Liver (tissue), 9 donors: ENCODE results near the gene WNT2. TPM values are rescaled to one million over a fixed set of nuclear protein-coding genes. Genes with fewer than 3 reads are reported as not detected.

Experiments
- DNase-seq: peaks from one replicate; pipeline ENCODE4 v3.0.0-alpha.2; 2017; ENCODE audit warnings: low spot score
- H3K27ac ChIP-seq, 2 donors: one replicate each; pipeline ENCODE4 v1.7.0; 2013; ENCODE audit warnings: inconsistent platforms in 2 of 2, low read length in 2 of 2, control low read depth in 1 of 2, low read depth in 1 of 2, mild to moderate bottlenecking in 1 of 2
- H3K27me3 ChIP-seq, 4 donors: one replicate each; pipeline versions ENCODE4 v1.6.1 to v1.7.0; 2013; ENCODE audit warnings: low read length in 3 of 4, inconsistent platforms in 1 of 4, mild to moderate bottlenecking in 1 of 4, moderate library complexity in 1 of 4; ENCODE audit not compliant: control insufficient read depth in 4 of 4, insufficient read depth in 4 of 4
- H3K36me3 ChIP-seq, 4 donors: one replicate each; pipeline versions ENCODE4 v1.6.1 to v1.7.0; 2013; ENCODE audit warnings: low read length in 3 of 4, mild to moderate bottlenecking in 3 of 4, low read depth in 1 of 4, moderate library complexity in 1 of 4; ENCODE audit not compliant: control insufficient read depth in 4 of 4, insufficient read depth in 3 of 4
- H3K4me1 ChIP-seq, 4 donors: one replicate each; pipeline versions ENCODE4 v1.6.1 to v1.7.0; 2013; ENCODE audit warnings: low read length in 3 of 4, mild to moderate bottlenecking in 3 of 4, moderate library complexity in 1 of 4; ENCODE audit not compliant: control insufficient read depth in 4 of 4, insufficient read depth in 4 of 4
- H3K4me3 ChIP-seq, 3 donors: one replicate each; pipeline versions ENCODE4 v1.6.1 to v1.7.0; 2013; ENCODE audit warnings: low read length in 3 of 3, control low read depth in 1 of 3, low read depth in 1 of 3, mild to moderate bottlenecking in 1 of 3
- H3K9ac ChIP-seq, 2 donors: one replicate each; pipeline ENCODE4 v1.7.0; 2013; ENCODE audit warnings: low read length in 2 of 2, mild to moderate bottlenecking in 2 of 2, moderate library complexity in 2 of 2, control low read depth in 1 of 2, low read depth in 1 of 2
- H3K9me3 ChIP-seq, 4 donors: one replicate each; pipeline versions ENCODE4 v1.6.1 to v1.7.0; 2013; ENCODE audit warnings: low read length in 3 of 4; ENCODE audit not compliant: control insufficient read depth in 4 of 4
- EGR1 ChIP-seq, 2 donors: IDR thresholded peaks; 2 replicates each; pipeline ENCODE4 v1.6.1; 2016 to 2018; ENCODE audit warnings: antibody characterized with exemption in 2 of 2, low read depth in 2 of 2
- FOXA2 ChIP-seq: IDR thresholded peaks from 2 replicates; pipeline ENCODE4 v1.6.1; 2016; ENCODE audit warnings: antibody characterized with exemption
- HNF4A ChIP-seq, 2 donors: conservative IDR thresholded peaks; 2 replicates each; pipeline ENCODE4 v1.6.1; 2016; ENCODE audit warnings: antibody characterized with exemption in 2 of 2, mild to moderate bottlenecking in 2 of 2
- HNF4G ChIP-seq: IDR thresholded peaks from 2 replicates; pipeline ENCODE4 v1.6.1; 2016; ENCODE audit warnings: antibody characterized with exemption
- JUND ChIP-seq, 2 donors: IDR thresholded peaks; 2 replicates each; pipeline ENCODE4 v1.6.1; 2016; ENCODE audit warnings: antibody characterized with exemption in 2 of 2
- NR2F2 ChIP-seq: IDR thresholded peaks from 2 replicates; pipeline ENCODE4 v1.6.1; 2016; ENCODE audit warnings: antibody characterized with exemption
- RAD21 ChIP-seq, 2 donors: IDR thresholded peaks; 2 replicates each; pipeline ENCODE4 v1.6.1; 2016; ENCODE audit warnings: antibody characterized with exemption in 2 of 2, mild to moderate bottlenecking in 2 of 2
- RXRA ChIP-seq, 2 donors: IDR thresholded peaks; 2 replicates each; pipeline ENCODE4 v1.6.1; 2017 to 2018; ENCODE audit warnings: antibody characterized with exemption in 2 of 2, mild to moderate bottlenecking in 1 of 2
- TAF1 ChIP-seq: conservative IDR thresholded peaks from 2 replicates; pipeline ENCODE4 v1.6.1; 2016; ENCODE audit warnings: antibody characterized with exemption, mild to moderate bottlenecking
- YY1 ChIP-seq: IDR thresholded peaks from 2 replicates; pipeline ENCODE4 v1.6.1; 2016; ENCODE audit warnings: antibody characterized with exemption, mild to moderate bottlenecking
- WGBS: extraction: QIAGEN DNeasy Blood & Tissue Kit; methylation state at CpG from one replicate; pipeline ENCODE4 v1.1.7; 2013; 5-methylcytosine and 5-hydroxymethylcytosine counted together
- polyA plus RNA-seq, 2 donors: library from polyadenylated mRNA; stranded (reverse) in 1 of 2; unstranded in 1 of 2; fragments of 200-250 nt in 1 of 2; fragments of >200 nt in 1 of 2; fragmentation: Nextera tagmentation in 1 of 2; extraction: Ambion mirVana in 1 of 2; gene quantifications; one replicate each; pipeline versions ENCODE4 v1.2.1 to v1.2.3, GENCODE V29; 2013 to 2015
- total RNA-seq, 2 donors: library from RNA; depleted of rRNA; stranded (reverse); fragments of >200 nt; gene quantifications; one replicate each; pipeline ENCODE4 v1.2.3, GENCODE V29; 2014
- TF ChIP-seq, protein P1 (sequence below): IDR thresholded peaks from 2 replicates; pipeline ENCODE4 v1.6.1; 2016; ENCODE audit warnings: antibody characterized with exemption
- TF ChIP-seq, protein P2 (sequence below): fragments of 150-350 bp; IDR thresholded peaks from 2 replicates; pipeline ENCODE4 v1.5.1; 2017; ENCODE audit warnings: improper control_type of control experiment, low read depth, low read length; ENCODE audit not compliant: missing input control
- TF ChIP-seq, protein P3 (sequence below): IDR thresholded peaks from 2 replicates; pipeline ENCODE4 v1.6.1; 2016; ENCODE audit warnings: antibody characterized with exemption
- TF ChIP-seq, protein P4 (sequence below): IDR thresholded peaks from 2 replicates; pipeline ENCODE4 v1.6.1; 2016; ENCODE audit warnings: antibody characterized with exemption
- TF ChIP-seq, protein P5 (sequence below): IDR thresholded peaks from 2 replicates; pipeline ENCODE4 v1.6.1; 2016; ENCODE audit warnings: antibody characterized with exemption, mild to moderate bottlenecking
- donor health status: healthy.
- donor health status: healthy.
- donor health status: healthy.
- donor health status: healthy.
- donor health status: healthy.

The WNT2 gene
- total and polyA plus RNA-seq, 4 donors, result 1.1 to 2.0 (median 1.6) TPM

DNA sequence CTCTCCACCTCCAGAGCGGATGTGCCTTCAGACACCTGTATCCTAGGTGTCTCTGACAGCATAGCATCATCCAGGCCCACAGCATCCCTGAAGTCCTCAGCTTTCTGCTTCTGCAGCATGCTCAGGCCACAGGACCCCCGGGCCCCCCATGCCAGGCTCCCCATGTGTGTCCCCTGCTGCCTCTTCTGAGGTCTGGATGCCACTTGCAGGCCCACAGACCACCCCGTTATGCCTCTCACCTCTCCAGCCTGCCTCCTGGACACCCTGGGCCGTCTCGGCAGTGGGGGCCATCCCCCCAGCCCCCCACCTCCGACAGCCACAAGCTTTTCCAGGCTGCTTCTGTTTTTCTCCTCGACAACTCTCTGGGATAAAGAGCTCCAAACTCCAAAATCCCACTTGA, 84.4 kb downstream of the WNT2 start (continued):
- TF ChIP-seq, protein P1, sequence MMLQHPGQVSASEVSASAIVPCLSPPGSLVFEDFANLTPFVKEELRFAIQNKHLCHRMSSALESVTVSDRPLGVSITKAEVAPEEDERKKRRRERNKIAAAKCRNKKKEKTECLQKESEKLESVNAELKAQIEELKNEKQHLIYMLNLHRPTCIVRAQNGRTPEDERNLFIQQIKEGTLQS, result no peak

DNA sequence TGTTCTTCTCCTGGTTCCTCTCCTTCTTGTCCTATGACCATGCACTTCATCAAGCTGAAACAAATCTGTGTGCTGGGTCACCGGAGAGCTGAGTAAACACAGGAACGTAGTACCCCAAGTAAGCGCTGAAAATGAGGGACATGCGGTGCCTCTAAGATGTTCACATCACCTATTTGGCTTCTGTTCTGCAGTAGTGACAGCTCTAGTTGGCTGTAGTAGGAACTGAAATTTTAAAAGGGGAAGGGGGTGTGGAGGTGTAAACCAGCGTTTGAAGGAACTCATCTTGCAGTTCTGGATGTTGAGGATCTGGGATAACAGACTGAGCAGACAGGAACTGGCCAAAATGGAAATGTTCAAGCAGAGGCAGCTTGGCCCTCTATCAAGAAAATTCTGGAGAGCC, 85.2 kb downstream of the WNT2 start:
- TF ChIP-seq NR2F2 (no peak), RAD21 (IDR thresholded peaks at IDR 0.05) (no peak), HNF4A (conservative IDR thresholded peaks at IDR 0.05) (no peak), RXRA (IDR thresholded peaks at IDR 0.05) (no peak), TAF1 (no peak), JUND (IDR thresholded peaks at IDR 0.05) (no peak), FOXA2 (no peak), YY1 (no peak)
- TF ChIP-seq, protein P1, result no peak
- TF ChIP-seq, protein P2, sequence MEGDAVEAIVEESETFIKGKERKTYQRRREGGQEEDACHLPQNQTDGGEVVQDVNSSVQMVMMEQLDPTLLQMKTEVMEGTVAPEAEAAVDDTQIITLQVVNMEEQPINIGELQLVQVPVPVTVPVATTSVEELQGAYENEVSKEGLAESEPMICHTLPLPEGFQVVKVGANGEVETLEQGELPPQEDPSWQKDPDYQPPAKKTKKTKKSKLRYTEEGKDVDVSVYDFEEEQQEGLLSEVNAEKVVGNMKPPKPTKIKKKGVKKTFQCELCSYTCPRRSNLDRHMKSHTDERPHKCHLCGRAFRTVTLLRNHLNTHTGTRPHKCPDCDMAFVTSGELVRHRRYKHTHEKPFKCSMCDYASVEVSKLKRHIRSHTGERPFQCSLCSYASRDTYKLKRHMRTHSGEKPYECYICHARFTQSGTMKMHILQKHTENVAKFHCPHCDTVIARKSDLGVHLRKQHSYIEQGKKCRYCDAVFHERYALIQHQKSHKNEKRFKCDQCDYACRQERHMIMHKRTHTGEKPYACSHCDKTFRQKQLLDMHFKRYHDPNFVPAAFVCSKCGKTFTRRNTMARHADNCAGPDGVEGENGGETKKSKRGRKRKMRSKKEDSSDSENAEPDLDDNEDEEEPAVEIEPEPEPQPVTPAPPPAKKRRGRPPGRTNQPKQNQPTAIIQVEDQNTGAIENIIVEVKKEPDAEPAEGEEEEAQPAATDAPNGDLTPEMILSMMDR, result no peak
- TF ChIP-seq, protein P3, sequence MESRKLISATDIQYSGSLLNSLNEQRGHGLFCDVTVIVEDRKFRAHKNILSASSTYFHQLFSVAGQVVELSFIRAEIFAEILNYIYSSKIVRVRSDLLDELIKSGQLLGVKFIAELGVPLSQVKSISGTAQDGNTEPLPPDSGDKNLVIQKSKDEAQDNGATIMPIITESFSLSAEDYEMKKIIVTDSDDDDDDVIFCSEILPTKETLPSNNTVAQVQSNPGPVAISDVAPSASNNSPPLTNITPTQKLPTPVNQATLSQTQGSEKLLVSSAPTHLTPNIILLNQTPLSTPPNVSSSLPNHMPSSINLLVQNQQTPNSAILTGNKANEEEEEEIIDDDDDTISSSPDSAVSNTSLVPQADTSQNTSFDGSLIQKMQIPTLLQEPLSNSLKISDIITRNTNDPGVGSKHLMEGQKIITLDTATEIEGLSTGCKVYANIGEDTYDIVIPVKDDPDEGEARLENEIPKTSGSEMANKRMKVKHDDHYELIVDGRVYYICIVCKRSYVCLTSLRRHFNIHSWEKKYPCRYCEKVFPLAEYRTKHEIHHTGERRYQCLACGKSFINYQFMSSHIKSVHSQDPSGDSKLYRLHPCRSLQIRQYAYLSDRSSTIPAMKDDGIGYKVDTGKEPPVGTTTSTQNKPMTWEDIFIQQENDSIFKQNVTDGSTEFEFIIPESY, result no peak
- H3K36me3 ChIP-seq, result no peaks in the 10 kb centered on the region
- no peak overlapping the region for H3K27ac ChIP-seq
- H3K9me3 ChIP-seq, result peaks cover 0 to 3% (median under 1%) of the 10 kb centered on the region in 4 donors
- H3K4me1 ChIP-seq, result no peaks in the 10 kb centered on the region
- no peak overlapping the region for H3K4me3 ChIP-seq
- peaks cover 0 to 4% (median 1%) of the 10 kb centered on the region in 4 donors for H3K27me3 ChIP-seq
- no peak overlapping the region for H3K9ac ChIP-seq
- no peak for DNase-seq
- 78% methylated on average over 5 of the region's 5 CpGs for WGBS

DNA sequence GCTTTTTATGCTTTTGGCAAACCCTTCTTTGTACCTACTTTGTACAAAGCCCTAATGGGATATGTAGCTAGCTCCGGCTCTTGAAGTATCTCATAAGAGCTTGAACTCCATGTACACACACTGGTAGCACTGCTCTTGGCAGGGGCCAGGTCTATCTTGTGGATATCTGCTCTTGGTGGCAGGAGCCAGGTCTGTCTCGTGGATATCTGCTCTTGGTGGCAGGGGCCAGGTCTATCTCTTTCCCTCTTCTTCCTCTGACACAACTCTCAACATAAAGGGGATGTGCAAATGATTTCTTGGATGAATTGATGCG, 91.9 kb downstream of the WNT2 start:
- Histone ChIP-seq H3K4me1 (no peaks in the 10 kb centered on the region), H3K9me3 (peaks cover 0 to 3% (median under 1%) of the 10 kb centered on the region in 4 donors), H3K4me3 (no peak overlapping the region), H3K36me3 (peaks cover 0 to 5% (median 1%) of the 10 kb centered on the region in 4 donors), H3K27ac (no peak overlapping the region), H3K9ac (no peak overlapping the region), H3K27me3 (no peaks in the 10 kb centered on the region)
- no peak for DNase-seq
- TF ChIP-seq FOXA2 (no peak), HNF4A (conservative IDR thresholded peaks at IDR 0.05) (no peak), HNF4G (no peak), TAF1 (no peak), EGR1 (IDR thresholded peaks at IDR 0.05; ENCODE audit: low read depth in 2 of 2) (no peak), JUND (IDR thresholded peaks at IDR 0.05) (no peak), NR2F2 (no peak)
- TF ChIP-seq, protein P4, sequence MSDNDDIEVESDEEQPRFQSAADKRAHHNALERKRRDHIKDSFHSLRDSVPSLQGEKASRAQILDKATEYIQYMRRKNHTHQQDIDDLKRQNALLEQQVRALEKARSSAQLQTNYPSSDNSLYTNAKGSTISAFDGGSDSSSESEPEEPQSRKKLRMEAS, result no peak
- TF ChIP-seq, protein P1, result no peak
- TF ChIP-seq, protein P5, sequence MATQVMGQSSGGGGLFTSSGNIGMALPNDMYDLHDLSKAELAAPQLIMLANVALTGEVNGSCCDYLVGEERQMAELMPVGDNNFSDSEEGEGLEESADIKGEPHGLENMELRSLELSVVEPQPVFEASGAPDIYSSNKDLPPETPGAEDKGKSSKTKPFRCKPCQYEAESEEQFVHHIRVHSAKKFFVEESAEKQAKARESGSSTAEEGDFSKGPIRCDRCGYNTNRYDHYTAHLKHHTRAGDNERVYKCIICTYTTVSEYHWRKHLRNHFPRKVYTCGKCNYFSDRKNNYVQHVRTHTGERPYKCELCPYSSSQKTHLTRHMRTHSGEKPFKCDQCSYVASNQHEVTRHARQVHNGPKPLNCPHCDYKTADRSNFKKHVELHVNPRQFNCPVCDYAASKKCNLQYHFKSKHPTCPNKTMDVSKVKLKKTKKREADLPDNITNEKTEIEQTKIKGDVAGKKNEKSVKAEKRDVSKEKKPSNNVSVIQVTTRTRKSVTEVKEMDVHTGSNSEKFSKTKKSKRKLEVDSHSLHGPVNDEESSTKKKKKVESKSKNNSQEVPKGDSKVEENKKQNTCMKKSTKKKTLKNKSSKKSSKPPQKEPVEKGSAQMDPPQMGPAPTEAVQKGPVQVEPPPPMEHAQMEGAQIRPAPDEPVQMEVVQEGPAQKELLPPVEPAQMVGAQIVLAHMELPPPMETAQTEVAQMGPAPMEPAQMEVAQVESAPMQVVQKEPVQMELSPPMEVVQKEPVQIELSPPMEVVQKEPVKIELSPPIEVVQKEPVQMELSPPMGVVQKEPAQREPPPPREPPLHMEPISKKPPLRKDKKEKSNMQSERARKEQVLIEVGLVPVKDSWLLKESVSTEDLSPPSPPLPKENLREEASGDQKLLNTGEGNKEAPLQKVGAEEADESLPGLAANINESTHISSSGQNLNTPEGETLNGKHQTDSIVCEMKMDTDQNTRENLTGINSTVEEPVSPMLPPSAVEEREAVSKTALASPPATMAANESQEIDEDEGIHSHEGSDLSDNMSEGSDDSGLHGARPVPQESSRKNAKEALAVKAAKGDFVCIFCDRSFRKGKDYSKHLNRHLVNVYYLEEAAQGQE, result no peak
- TF ChIP-seq, protein P2, result no peak
- 94% methylated on average over 3 of the region's 3 CpGs for WGBS
